GM20000 (cell line): Measurements from ENCODE around the gene THYN1.
A peak's percentile ranks its signal among the peaks of the same experiment; 100 is the strongest.

Experiments used
- DNase-seq: peaks from one replicate; pipeline ENCODE4 v3.0.0; 2012; ENCODE audit warnings: low spot score
- CTCF ChIP-seq: IDR thresholded peaks from 2 replicates; pipeline ENCODE4 v1.5.1; 2012; ENCODE audit warnings: mild to moderate bottlenecking, control low read depth; ENCODE audit errors: extremely low read depth, missing control alignments

THYN1 gene

DNA sequence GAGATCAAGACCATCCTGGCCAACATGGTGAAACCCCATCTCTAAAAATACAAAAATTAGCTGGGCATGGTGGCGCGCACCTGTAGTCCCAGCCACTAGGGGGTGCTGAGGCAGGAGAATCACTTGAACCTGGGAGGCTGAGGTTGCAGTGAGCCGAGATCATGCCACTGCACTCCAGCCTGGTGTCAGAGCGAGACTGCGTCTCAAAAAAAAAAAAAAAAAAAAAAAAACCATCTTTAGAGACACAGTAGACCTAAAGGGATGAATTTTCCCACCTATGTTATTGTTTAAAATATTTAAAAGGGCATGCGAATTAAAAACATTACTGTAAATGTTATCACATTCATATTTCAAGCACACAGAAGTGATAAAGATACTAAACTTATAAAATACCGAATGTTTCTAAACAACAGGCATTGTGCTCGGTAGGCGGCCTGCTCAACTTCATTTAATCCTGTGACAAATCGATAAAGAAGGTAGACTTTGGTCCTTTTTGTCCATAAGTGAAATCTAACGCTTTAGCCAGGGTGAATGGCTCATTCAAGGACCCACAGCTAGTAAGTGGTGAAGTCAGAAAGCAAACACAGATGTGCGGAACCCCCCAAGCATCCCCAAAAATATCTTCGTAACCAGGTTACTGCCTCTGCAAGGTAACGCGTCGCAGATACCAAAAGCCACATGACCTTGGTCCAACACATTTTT lies 45.5 kb downstream of the THYN1 start:
- no peak for DNase-seq
- peak; percentile 62 for TF ChIP-seq CTCF

GRCh38 chr11:134206185-134206584 lies 47.0 kb downstream of the THYN1 start:
- TF ChIP-seq CTCF: no peak
- no peak for DNase-seq

DNA sequence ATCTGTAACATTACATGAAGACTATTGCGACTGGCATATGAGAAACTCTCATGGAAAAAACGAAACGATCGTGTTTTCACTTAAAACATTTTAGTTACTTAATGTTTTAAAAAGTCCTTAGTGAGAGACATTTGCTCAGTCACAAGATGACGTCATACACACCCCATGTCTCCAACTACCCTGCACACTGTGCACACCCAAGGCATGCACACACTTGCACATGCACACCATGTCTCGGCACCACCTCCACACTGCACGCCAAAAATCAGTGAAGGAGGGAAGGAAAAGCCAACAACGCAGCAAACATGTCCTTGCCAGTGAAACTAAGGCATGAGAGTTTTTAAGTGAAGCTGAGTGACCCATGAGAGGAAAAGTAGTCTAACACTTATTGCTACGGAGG lies 47.4 kb downstream of the THYN1 start:
- DNase-seq: no peak
- TF ChIP-seq CTCF: no peak

DNA sequence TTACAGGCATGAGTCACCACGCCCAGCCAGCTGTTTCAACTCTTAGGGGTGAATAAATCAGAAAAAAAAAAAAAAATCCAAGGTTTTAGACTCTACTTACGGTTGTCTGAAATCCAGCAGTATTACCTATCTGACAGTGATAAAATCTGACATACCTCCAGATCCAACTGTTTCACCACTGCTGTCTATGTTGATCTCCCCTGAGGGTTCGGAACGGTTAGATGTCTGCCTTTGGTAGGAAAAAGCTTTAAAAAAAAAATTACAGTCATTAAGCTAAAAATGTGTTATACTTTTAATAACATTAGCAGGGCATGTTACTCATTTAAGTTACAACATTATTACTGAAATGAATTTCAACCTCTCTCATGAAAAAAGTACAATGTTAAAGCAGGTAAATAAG lies 50.5 kb downstream of the THYN1 start:
- no peak for DNase-seq
- TF ChIP-seq CTCF: no peak

GRCh38 chr11:134200688-134201087 lies 52.5 kb downstream of the THYN1 start:
- no peak for DNase-seq
- no peak for TF ChIP-seq CTCF

- no peak for TF ChIP-seq CTCF
- DNase-seq: no peak
These were observed 53.6 kb downstream of the THYN1 start for GRCh38 chr11:134199531-134199930.
